HG03457 (cell line): ENCODE results near the gene LEKR1.

Source experiments
- ATAC-seq: cut with Tn5 transposase; IDR thresholded peaks from one replicate; pipeline ENCODE4 v1.9.1; 2021; ENCODE audit warnings: moderate number of reproducible peaks; ENCODE audit not compliant: unreplicated experiment

The LEKR1 gene

DNA sequence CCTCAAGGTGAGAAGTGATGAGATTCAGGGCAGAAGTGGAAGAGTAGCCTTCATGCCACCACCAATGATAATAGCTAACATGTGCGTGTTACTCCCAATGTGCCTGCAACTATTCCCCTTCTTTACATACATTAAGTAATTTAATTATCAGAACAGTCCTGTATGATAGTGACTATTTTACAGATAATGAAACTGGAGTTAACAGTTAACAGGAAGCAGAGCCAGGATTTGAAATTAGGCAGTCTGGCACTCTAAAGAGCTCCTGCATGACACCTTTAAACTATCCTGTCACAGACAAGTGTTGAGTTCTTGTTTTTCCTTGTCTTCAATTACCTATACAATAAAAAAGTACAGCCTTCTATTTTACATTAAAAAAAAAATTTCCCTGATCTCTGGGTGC, 148.8 kb downstream of the LEKR1 start:
- ATAC-seq = no peak

DNA sequence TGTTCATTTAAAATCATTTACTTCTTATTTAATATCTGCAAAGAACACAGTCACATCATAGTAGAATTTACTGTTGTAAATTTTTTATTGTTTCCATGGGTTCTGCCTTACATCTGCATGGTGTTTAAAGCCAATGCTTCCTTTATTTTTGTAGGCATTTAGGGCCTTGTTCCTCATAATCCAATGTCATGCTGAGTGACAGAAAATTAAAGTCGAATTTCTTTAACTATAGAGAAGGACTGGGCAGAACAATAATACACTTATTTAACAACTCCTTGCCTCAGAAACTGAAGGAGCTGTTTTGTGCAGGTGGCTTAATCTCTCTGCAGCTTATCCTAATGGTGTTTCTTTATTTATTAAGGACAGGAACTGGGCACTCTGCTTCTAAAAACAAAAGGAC, 149.6 kb downstream of the LEKR1 start:
- ATAC-seq = no peak

DNA sequence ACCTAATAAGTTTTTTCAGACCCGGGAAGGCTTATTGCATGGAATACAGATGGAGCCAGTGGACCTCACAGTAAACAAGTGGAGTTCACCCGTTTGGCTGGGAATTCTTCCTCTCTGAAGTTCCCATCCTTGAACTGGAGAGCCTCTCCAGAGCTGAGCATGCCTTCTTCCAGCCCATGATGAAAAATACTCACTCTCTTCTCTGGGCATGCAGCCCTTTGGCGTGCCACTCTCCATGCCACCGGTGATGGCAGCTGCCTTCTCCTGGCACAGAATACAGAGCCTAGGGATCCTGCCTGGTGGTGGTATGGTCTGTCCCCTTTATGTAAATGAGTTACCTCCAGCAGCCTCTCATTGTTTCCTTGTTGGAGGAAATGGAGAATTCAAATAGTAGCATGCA, 150.8 kb downstream of the LEKR1 start:
- no peak for ATAC-seq

DNA sequence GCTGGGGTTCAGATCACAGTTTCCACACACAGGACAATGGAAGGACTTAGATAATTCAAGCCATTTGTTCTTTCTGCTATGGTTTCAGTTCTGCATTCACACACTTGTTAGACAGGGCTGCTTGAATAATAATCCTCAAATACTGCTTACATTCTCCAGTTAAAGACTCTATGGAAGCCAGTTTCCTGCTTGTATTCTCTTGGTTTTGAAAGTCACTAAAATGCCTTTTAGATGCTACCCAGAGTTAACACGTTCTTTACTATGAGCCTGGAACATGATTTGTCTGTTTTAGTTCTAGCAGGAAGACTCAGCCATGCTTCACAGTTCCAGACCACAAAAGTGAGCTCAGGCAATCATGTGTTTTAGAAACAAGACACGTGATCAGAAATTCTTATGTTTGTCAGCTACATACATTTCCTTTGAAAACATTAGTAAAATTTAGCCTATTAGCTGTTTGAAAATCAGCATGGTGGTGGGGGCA, 152.4 kb downstream of the LEKR1 start:
- peak; percentile 89 for ATAC-seq

DNA sequence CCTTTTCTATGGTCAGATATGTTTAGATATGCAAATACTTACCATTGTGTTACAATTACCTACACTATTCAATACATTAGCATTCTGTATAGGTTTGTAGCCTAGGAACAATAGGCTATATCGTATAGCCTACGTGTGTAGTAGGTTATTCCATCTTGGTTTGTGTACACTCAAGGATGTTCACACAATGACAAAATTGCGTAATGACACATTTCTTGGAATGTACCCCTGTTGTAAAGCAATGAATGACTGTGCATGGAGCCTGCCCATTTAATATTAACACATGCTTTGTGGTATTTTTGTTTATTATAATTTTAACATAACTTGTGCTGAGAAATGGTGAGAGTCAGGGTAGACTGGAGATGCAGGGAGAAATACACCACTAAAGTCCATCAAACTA, 154.9 kb downstream of the LEKR1 start:
- ATAC-seq = no peak

DNA sequence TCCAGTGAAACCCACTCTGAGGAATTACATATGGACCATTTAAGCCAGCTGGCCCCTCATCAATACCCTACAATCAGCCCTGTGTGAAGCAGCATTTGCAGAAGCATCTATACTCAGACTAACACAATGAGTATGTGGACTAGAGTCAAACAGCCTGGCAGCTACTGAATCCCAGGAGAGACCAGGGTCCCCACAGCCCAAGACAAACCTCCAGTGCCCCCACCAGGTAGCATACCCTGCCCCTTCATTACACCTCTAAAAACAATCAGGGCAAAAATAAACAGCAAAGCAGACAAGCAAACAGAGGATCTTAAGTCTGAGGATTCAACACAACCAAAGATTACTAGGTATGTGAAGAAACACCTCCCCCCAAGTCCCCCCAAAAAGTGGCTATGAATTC, 157.4 kb downstream of the LEKR1 start:
- ATAC-seq = no peak

DNA sequence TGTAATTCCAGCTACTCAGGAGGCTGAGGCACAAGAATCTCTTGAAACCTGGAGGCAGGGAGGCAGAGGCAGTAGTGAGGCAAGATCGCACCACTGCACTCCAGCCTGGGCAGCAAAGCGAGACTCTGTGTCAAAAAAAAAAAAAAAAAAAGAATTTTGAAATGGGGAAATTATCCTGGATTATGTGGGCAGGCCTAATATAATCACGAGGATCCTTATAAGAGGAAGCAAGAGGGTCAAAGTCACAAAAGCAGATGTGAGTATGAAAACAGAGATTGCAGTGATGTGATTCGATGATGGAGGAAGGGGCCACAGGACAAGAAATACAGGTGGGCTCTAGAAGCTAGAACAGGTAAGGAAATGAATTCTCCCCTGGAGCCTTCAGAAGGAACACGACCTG, 159.6 kb downstream of the LEKR1 start:
- ATAC-seq = no peak

DNA sequence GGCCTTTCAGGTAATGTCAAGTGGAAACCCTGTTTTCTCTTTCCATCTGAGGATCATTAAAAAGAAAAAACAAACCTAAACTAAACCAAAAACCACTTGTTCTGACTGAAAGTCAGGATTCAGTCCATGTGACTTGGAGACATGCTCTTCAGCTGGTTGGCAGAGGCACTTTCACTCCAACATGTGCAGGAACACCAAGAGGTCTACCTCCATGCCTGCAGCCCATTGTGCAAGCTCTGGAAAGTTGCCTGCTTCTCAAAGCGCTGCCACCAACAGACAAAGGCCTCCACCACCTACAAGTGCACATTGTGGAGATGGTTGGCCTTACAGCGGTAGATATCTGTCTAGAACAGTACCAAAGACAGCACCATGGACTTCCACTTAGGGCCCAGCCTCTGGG, 161.8 kb downstream of the LEKR1 start:
- ATAC-seq = no peak

DNA sequence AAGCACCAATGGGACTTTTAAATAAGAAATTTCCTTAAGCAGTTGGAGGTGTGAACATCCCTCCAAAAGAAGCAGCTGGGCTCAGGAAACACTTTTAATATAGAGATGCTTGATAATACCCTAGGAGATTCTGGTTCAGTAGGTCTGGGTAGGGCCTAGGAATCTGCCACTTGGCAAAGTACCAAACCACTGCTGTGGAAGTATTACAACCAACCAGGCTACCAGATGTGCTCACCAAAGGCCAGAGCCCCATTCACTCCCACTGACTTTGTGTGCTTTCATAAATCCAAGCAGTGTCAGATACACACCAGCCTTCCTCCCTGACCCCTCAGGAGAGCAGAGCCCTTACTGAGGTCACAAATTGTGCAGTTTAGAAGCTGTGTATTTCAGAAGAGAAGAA, 171.2 kb downstream of the LEKR1 start:
- no peak for ATAC-seq

DNA sequence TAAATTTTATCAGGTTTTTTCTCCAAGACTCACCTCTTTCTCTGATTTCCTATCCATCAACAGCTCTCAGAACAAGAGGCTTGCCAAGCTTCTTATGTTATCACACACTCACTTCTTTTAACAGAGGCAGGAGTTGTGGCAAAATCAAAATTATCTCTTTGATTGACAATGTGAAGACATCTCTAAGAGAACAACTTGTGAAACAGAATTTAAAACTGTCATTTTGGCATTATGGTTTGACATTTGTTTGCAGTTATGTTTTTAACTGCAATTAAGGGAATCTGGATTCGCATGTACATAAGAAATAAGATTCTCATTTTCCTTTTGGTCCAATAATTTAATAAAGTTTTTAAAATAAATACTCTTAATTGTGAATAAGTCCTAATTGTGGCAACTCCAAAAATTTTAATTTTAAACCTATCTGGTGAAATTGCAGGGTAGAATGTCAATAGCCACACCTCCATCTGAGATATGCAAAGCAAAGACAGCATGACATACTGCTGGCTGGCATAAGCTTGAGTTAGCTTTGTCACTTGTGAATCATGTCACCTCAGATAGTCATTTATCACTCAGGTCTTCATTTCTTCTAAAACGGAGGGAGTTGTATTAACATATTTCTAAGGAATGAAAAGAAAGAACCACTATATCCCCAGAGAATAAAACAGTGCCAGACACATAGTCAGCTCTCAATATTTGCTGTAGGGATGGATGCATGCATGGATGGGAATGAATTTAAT, 175.2 kb downstream of the LEKR1 start:
- ATAC-seq = no peak

DNA sequence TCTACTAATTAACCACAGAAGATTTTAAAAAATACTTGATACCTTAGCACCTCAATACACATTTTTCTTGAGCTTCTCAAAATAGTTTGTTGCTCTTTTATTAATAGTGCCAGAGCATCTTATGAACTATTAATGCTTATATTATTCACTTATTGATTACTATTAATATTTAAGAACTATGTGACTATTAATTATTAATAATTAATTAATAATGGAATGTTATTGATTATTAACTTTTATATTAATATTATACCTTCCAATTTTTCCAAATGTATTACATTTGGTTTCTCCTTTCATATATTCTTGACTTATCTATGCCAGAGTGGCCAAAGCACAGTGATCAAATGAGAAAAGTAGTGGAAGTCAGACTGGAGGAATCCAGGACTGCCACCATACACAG, 195.5 kb downstream of the LEKR1 start:
- ATAC-seq = no peak

DNA sequence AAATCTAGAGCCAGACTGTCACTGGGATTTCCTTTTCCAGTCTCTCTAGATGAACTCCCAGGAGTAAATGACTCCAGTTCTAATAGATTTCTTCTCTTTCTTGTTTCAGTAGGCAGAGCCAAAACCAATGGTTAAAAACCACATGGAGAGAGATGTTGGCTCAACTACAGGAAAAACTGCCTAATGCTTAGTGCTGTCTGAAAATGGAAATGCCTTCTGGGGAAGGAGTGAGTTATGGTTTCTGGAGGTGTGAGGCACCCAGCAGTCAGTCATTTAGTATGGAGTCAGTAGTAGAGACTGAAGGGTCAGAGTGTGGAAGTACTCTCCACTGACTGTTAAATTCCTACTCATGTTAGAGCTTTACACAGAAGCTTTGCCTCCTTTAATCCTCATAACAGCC, 197.1 kb downstream of the LEKR1 start:
- no peak for ATAC-seq

DNA sequence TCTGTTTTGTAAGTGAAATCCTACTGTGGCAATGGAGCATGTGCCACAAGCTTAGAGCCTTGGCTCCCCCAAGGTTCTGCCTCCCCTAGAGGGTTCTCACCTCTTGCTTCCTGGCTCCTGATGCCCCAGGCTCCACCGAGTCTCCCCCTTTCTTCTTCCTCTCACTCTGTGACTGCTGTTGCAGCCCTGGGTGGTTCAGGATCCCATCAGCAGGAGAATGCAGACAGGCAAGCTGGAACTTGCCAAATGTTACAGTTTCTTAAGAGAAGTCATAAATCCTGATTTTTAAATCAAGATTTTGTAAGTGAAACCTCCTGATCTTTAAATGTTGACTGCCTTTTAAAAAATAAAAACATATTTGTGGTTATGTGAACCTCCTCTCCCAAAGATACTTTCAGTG, 199.9 kb downstream of the LEKR1 start:
- no peak for ATAC-seq

DNA sequence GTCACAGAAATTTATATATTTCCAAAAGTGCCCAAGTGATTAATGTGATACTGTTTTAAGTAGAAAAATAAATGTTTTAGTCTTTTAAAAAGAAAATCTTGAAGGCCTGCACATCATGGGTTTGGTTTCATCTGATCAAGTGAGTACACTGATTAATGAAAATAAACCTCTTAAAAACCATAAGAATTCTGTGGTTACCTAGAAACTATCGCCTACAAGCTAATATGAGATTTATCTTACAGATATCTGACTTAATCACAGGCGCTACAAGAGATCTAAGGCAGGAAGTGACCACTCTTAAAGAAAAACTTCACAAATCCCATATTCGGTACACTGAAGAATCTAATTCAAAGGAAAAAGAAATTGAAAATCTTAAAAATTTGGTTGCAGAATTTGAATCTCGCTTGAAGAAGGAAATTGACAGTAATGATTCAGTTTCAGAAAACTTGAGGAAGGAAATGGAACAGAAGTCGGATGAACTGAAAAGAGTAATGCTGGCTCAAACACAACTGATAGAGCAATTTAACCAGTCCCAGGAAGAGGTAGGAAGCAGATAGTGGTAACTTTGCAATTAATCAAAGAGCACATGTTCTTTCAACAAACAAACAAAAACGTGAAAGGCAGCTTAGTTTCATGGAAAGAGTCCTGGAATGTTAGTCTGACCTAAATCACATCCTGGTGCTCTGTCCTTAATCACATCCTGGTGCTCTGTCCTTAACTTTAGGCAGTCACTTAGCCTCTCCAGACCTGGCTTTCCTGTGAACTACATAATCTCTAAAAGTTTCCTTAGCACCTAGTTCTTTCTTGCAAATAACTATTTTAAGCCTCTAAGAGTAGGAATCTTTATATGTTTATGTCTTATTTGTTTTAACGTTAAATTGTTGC, 201.9 kb downstream of the LEKR1 start:
- ATAC-seq = no peak

DNA sequence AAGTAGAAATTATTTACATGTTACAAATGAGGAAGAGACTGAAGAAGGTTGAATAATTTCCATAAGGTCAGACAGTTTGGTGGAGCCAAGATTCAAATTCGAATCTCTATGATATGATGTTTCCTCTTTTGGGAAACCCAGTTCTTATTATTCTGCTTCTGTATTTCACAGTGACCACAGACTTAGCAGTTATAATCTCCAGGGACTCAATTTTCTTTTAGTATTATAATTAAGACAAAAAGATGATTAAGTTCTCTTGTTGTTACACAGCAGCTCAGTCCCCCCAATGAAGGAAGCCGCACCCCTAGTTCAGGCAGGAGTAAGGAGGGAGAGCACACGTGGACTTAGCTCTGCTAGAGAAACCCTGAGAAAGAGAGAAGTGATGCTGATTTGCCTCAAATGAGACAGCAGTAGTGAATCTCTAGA, 203.2 kb downstream of the LEKR1 start:
- ATAC-seq = no peak

DNA sequence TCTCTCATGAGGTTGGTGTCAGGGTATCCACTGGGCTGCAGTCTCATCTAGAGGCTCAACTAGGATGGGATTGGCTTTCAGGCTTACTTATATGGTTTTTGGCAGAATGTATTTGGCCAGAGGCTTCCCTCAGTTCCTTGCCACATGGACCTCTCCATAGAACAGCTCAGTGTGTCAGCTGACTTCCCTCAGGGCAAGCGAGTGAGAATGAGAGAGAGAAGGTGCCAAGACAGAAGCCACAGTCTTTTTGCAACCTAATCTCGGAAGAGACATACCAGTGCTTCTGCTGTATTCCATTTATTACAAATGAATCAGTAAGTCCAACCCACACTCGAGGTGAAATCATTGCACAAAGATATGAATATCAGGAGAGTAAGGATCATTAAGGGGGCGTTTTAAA, 204.6 kb downstream of the LEKR1 start:
- no peak for ATAC-seq

DNA sequence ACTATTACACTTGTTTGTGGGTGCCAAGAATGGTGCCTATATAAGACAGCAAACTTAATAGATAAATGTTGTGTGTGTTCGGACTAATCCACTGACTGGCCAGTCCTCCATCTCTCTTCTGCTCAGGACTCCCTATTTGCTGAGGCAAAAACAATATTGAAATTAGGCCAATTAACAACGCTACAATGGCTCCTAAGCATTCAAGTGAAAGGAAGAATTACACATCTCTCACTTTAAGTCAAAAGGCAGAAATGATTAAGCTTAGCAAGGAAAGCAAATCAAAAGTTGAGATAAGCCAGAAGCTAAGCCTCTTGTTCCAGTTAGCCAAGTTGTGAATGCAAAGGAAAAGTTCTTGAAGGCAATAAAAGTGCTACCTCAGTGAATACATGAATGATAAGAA, 206.8 kb downstream of the LEKR1 start:
- ATAC-seq = no peak

DNA sequence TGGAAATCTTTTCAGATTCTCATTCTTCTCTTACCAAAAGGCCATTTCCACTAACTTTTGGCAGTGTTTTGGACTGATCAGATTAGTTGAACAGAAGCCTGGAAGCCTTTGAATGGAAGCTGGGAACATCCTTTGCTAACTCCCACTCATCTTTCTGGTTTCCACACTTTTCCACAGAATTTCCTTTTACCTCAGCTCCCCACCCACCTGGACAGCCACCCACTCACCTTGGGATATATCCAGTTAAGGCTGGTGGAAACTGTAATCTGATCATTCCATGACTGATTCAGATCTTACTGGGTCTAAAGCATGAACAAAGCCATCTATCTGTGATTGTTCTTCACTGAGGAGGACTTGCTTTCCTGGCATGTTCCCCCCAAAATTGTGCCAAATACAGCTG, 214.3 kb downstream of the LEKR1 start:
- ATAC-seq = no peak

DNA sequence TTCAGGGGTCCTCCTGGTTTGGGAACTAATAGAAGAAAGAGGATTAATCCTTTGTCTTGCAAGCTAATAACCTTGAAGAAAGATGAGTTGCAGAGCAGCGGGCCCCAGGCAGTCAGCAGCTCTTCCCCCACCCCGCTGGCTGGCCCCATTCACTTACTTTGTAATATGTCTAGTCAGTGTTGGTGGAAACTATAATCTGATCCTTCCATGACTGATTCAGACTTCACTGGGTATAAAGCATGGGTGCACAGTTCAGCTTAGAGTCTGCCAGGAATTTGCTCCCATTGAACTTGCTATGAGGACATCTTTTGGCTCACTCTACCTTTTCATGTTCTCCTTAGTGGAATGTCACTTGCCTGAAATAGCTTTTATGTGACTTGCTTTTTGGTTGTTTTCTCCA, 216.1 kb downstream of the LEKR1 start:
- no peak for ATAC-seq

DNA sequence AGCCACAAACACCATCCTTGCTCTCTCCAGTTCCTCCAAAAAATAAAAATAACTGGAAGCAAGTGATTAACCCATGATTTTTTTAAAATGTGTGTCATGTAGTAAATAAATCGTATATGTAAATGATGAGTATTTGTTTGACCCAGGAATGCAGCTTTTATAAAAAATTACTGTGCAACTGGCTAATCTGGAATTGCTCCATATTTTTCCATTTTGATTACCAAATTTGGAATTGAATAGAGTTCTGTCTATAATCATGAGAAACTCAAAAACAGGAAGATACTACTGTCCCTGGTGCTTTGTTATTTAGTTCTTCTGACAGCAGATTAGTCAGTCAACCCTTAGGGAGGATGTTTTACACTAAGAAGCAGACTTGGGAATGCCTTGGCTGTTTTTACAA, 217.6 kb downstream of the LEKR1 start:
- ATAC-seq = no peak

DNA sequence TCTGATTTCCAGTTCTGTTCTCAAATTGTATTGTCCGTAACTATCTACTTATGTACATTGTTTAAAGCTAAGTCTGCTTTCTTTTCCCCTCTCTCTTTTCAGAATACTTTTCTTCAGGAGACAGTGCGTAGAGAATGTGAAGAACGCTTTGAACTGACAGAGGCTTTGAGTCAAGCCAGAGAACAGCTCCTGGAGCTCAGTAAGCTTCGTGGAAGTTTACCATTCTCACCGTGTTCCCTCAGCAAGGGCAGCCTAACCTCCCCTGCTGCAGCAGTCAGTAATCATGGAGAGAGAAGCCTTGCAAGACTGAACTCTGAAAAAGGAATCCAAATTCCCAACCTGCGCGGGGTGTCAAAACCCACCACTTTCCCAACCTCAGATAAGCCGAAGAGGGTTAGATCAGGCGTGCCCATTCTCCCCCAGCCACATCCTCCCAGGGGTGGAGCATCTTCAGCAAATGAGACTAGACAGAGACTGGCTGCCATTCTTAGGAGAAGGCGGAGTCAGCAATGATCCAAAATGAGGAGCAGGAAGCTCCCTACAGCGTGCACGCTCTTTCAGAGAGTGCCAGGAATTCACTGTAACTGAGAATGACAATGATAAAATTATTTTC, 219.2 kb downstream of the LEKR1 start:
- ATAC-seq = no peak

DNA sequence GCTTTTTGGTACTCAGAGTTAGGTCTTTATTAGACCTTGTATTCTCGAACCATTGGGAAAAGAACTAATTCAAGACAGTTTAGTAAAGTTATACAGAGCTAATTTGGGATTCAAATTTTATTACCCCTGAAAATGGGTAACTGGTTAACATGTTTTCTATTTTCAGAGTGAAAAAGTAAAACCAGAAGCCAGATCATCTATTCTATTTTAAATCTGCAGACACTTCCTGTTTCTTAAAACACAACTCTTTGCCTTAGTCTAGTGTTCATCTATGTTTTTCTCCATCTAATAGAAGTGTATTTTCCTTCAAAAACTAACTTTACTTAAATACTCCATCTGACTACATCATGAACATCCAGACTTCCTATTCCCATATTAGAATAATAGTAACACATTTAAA, 220.4 kb downstream of the LEKR1 start:
- no peak for ATAC-seq
